OCI-LY3 (cell line): ENCODE data around the gene TRMT112.

Experiments used
- H2AFZ ChIP-seq: fragments of 200-600, 300-600 bp; shearing (Covaris generic); 2 replicates; pipeline ENCODE4 v1.6.0; 2014; ENCODE audit warnings: antibody characterized with exemption, low read depth, low read length
- H3K27ac ChIP-seq: fragments of 200-600, 300-600 bp; sonication (generic); 2 replicates; pipeline ENCODE4 v1.5.1; 2014; ENCODE audit warnings: mild to moderate bottlenecking, low read length, moderate library complexity, mixed read lengths
- H3K27me3 ChIP-seq: fragments of 200-600, 300-600 bp; sonication (generic); 2 replicates; pipeline ENCODE4 v1.6.1; 2014; ENCODE audit warnings: low read depth, low read length, mixed read lengths
- H3K36me3 ChIP-seq: fragments of 200-600, 300-600 bp; sonication (generic); replicated peaks from 2 replicates; pipeline ENCODE3; 2014; ENCODE audit warnings: low read depth, low read length, mixed read lengths
- H3K4me1 ChIP-seq: fragments of 300-600, 200-600 bp; sonication (generic); 2 replicates; pipeline ENCODE4 v1.6.1; 2014; ENCODE audit warnings: low read length, mixed read lengths
- H3K4me2 ChIP-seq: fragments of 200-600, 300-600 bp; sonication (generic); 2 replicates; pipeline ENCODE4 v1.6.1; 2014; ENCODE audit warnings: low read length, mixed read lengths
- H3K4me3 ChIP-seq: fragments of 300-600, 200-600 bp; sonication (generic); 2 replicates; pipeline ENCODE4 v1.5.1; 2014; ENCODE audit warnings: antibody characterized with exemption, mild to moderate bottlenecking, low read length, moderate library complexity
- H3K79me2 ChIP-seq: fragments of 300-600, 200-600 bp; shearing (Covaris generic); 2 replicates; pipeline ENCODE4 v1.6.1; 2014; ENCODE audit warnings: mild to moderate bottlenecking, low read length, mixed read lengths
- H3K9ac ChIP-seq: fragments of 300-600, 200-600 bp; shearing (Covaris generic); 2 replicates; pipeline ENCODE4 v1.6.0; 2014; ENCODE audit warnings: mild to moderate bottlenecking, low read length, moderate library complexity
- H3K9me3 ChIP-seq: fragments of 200-600, 300-600 bp; shearing (Covaris generic); 2 replicates; pipeline ENCODE4 v1.6.1; 2014; ENCODE audit warnings: low read length, mixed read lengths; ENCODE audit not compliant: insufficient read depth
- H4K20me1 ChIP-seq: fragments of 200-600, 300-600 bp; sonication (generic); 2 replicates; pipeline ENCODE4 v1.6.1; 2016; ENCODE audit warnings: low read length, mixed read lengths; ENCODE audit not compliant: insufficient read depth
- CTCF ChIP-seq: fragments of 200-600, 300-600 bp; sonication (generic); IDR thresholded peaks from 2 replicates; pipeline ENCODE4 v1.5.1; 2014; ENCODE audit warnings: antibody characterized with exemption, low read length, low read depth
- EZH2phosphoT487 ChIP-seq: fragments of 200-600 bp; shearing (Covaris generic); IDR thresholded peaks from 2 replicates; pipeline ENCODE4 v1.6.1; 2018; ENCODE audit warnings: antibody characterized with exemption, mixed run types, low read depth

The TRMT112 gene

GRCh38 chr11:64356498-64357411 lies 39.4 kb upstream of the TRMT112 start:
- Histone ChIP-seq H2AFZ (no peak overlapping the region), H3K4me2 (no peak overlapping the region)

GRCh38 chr11:64355078-64355940 lies 38.0 kb upstream of the TRMT112 start:
- Histone ChIP-seq H3K4me3 (no peak overlapping the region), H2AFZ (no peak overlapping the region), H3K27ac (0 out of 2 replicates have a peak overlapping the region, but pooled peaks have one; percentile 11), H3K36me3 (peaks cover 25% of the 10 kb centered on the region), H3K4me1 (peaks cover 30% of the 10 kb centered on the region), H3K9ac (no peak overlapping the region), H4K20me1 (no peaks in the 10 kb centered on the region), H3K27me3 (no peaks in the 10 kb centered on the region), H3K79me2 (peaks cover 7% of the 10 kb centered on the region), H3K4me2 (peak overlapping the region; percentile 18), H3K9me3 (no peaks in the 10 kb centered on the region)
- peak; percentile 90 for TF ChIP-seq CTCF
- no peak for TF ChIP-seq EZH2phosphoT487

More at GRCh38 chr11:64356498-64357411, 39.4 kb upstream of the TRMT112 start:
- Histone ChIP-seq H3K79me2 (peaks cover 7% of the 10 kb centered on the region), H3K9me3 (no peaks in the 10 kb centered on the region), H3K4me1 (peaks cover 45% of the 10 kb centered on the region), H3K27ac (no peak overlapping the region), H3K9ac (no peak overlapping the region), H3K27me3 (no peaks in the 10 kb centered on the region), H3K4me3 (no peak overlapping the region), H4K20me1 (no peaks in the 10 kb centered on the region), H3K36me3 (peaks cover 25% of the 10 kb centered on the region)
- TF ChIP-seq CTCF (peak; percentile 74), EZH2phosphoT487 (no peak)

GRCh38 chr11:64353715-64354506 lies 36.6 kb upstream of the TRMT112 start:
- Histone ChIP-seq H3K9ac (no peak overlapping the region), H3K79me2 (no peaks in the 10 kb centered on the region), H3K9me3 (no peaks in the 10 kb centered on the region), H3K27me3 (no peaks in the 10 kb centered on the region), H3K4me3 (no peak overlapping the region), H2AFZ (no peak overlapping the region), H4K20me1 (no peaks in the 10 kb centered on the region), H3K4me2 (no peak overlapping the region), H3K27ac (no peak overlapping the region), H3K4me1 (peaks cover 20% of the 10 kb centered on the region), H3K36me3 (peaks cover 28% of the 10 kb centered on the region)
- TF ChIP-seq EZH2phosphoT487 (no peak), CTCF (no peak)
